ENCODE measurements around the gene USP10.

DNA sequence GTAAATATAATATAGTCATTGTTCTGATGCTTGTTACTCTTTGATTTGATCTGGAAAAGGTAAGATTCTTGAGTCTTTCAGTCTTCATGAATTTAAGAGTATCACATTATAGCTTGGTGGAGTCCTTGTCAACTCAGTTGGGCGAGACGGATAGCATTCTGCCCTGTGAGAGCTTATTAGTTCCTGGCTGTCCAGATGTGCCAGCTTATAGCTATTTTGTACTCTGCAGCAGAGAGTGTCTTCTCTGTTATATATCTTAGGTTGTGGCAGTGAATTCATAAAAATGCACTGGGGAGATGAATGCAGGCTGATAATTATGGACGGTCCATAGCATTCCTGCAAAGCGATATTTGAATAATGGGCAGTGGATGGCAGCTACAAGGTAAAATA is 69.0 kb downstream of the USP10 start:
- TF ChIP-seq, protein P1, sequence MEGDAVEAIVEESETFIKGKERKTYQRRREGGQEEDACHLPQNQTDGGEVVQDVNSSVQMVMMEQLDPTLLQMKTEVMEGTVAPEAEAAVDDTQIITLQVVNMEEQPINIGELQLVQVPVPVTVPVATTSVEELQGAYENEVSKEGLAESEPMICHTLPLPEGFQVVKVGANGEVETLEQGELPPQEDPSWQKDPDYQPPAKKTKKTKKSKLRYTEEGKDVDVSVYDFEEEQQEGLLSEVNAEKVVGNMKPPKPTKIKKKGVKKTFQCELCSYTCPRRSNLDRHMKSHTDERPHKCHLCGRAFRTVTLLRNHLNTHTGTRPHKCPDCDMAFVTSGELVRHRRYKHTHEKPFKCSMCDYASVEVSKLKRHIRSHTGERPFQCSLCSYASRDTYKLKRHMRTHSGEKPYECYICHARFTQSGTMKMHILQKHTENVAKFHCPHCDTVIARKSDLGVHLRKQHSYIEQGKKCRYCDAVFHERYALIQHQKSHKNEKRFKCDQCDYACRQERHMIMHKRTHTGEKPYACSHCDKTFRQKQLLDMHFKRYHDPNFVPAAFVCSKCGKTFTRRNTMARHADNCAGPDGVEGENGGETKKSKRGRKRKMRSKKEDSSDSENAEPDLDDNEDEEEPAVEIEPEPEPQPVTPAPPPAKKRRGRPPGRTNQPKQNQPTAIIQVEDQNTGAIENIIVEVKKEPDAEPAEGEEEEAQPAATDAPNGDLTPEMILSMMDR (IDR thresholded peaks at IDR 0.05) = no peak
- no peak for TF ChIP-seq POLR2A (IDR thresholded peaks at IDR 0.05)
